Prostate gland (tissue), 2 donors: Measurements from ENCODE around the gene MATCAP1. TPM values are rescaled to one million over a fixed set of nuclear protein-coding genes. Genes with fewer than 3 reads are reported as not detected.
A peak's percentile ranks its signal among the peaks of the same experiment; 100 is the strongest.

Experiments
- DNase-seq: peaks from one replicate; pipeline ENCODE4 v3.0.0-alpha.2; 2019; ENCODE audit warnings: low spot score
- H3K27ac ChIP-seq, 2 donors: fragments of 200-600 bp; sonication (generic); 2 replicates each; pipeline ENCODE4 v1.5.1; 2017 to 2019
- H3K27me3 ChIP-seq: fragments of 200-600 bp; sonication (generic); replicated peaks from 2 replicates; pipeline ENCODE4 v1.5.1; 2019; ENCODE audit not compliant: insufficient read depth
- H3K36me3 ChIP-seq, 2 donors: fragments of 200-600 bp; sonication (generic); 1 replicate in 1 of 2; 2 replicates in 1 of 2; pipeline versions ENCODE4 v1.5.1 to v1.8.1; 2017 to 2019
- H3K4me1 ChIP-seq: fragments of 200-600 bp; sonication (generic); replicated peaks from 2 replicates; pipeline ENCODE4 v1.5.1; 2019
- H3K4me3 ChIP-seq, 2 donors: fragments of 200-600 bp; sonication (generic); 2 replicates each; pipeline ENCODE4 v1.5.1; 2017 to 2019
- H3K9me3 ChIP-seq: fragments of 200-600 bp; sonication (generic); 2 replicates; pipeline ENCODE4 v1.5.1; 2017
- POLR2A ChIP-seq: fragments of 450-650 bp; IDR thresholded peaks from one replicate; pipeline ENCODE4 v1.6.1; 2016; ENCODE audit warnings: antibody characterized with exemption, mild to moderate bottlenecking
- POLR2AphosphoS5 ChIP-seq: sonication (generic); formaldehyde crosslinking; IDR thresholded peaks from one replicate; pipeline ENCODE4 v1.6.1; 2017; ENCODE audit warnings: antibody characterized with exemption
- WGBS: methylation state at CpG from one replicate; pipeline ENCODE4 v1.1.5; 2018; 5-methylcytosine and 5-hydroxymethylcytosine counted together
- intact Hi-C: fragments of 100-400 bp; cut with DNase I; formaldehyde crosslinking; loops from one replicate; pipeline ENCODE4 v1.14.2; 2022
- total RNA-seq, 2 donors: library from RNA; depleted of rRNA; stranded (reverse); fragments of >200 nt; gene quantifications; one replicate each; pipeline ENCODE4 v1.1.0, GENCODE V29; 2016
- TF ChIP-seq, protein P1 (sequence below), 4 experiments: fragments of 200-600 bp in 2 of 4; fragments of 450-650 bp in 2 of 4; sonication (generic) in 2 of 4; IDR thresholded peaks; 1 replicate in 3 of 4; 2 replicates in 1 of 4; pipeline ENCODE4 v1.5.1; 2016 to 2019; ENCODE audit warnings: antibody characterized with exemption in 4 of 4, mild to moderate bottlenecking in 2 of 4, moderate library complexity in 2 of 4

MATCAP1 gene
- total RNA-seq, 2 donors from 2014 or later: 13.9 to 28.9 TPM

DNA sequence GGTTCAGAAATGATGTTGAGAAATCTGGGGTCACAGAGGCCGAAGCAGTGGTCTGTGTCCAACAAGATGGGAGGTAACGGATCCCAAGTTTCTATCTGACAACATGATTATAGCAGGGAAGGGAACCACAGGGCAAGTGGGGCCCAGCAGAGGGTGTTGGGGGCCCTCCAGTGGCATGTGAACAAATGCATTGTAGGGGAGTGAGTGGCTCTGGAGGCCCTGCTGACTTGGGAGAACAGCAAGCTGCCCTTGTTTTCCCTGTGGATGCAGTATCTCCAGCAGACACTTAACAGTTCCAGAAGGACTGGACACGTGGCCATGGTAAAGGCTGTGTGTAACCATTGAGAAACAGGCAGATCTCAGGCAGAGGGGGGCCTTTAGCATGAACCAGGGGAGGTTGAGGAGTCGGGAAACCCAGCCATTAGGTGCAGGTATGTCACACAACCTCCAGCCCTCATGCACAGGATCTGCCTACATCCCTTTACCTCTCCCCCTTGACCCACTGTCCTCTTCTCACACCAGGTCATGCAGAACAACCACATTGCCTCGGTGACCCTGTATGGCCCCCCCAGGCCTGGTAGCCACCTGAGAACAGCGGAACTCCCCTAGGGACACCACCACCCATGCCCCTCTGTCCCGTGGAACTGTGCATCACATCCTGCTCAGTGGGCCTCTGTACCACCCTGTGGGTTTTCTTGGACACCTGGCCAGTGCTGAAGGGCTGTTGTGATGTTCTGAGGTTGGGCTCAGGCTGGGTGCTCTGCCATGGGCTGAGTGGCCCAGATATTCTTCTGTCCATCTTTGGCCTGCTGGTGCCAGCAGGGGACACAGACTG, 37.0 kb downstream of the MATCAP1 start:
- Histone ChIP-seq H3K27ac (peak overlapping the region in 1 of 2 donors; percentile 21), H3K9me3 (no peaks in the 10 kb centered on the region), H3K4me1 (no peaks in the 10 kb centered on the region), H3K27me3 (no peaks in the 10 kb centered on the region), H3K36me3 (peaks cover 4 to 10% of the 10 kb centered on the region in 2 donors), H3K4me3 (no peak overlapping the region)
- no peak for DNase-seq
- TF ChIP-seq POLR2AphosphoS5 (no peak), POLR2A (no peak)
- TF ChIP-seq, protein P1, sequence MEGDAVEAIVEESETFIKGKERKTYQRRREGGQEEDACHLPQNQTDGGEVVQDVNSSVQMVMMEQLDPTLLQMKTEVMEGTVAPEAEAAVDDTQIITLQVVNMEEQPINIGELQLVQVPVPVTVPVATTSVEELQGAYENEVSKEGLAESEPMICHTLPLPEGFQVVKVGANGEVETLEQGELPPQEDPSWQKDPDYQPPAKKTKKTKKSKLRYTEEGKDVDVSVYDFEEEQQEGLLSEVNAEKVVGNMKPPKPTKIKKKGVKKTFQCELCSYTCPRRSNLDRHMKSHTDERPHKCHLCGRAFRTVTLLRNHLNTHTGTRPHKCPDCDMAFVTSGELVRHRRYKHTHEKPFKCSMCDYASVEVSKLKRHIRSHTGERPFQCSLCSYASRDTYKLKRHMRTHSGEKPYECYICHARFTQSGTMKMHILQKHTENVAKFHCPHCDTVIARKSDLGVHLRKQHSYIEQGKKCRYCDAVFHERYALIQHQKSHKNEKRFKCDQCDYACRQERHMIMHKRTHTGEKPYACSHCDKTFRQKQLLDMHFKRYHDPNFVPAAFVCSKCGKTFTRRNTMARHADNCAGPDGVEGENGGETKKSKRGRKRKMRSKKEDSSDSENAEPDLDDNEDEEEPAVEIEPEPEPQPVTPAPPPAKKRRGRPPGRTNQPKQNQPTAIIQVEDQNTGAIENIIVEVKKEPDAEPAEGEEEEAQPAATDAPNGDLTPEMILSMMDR (IDR thresholded peaks at IDR 0.05): no peak
- WGBS: 81% methylated on average over 7 of the region's 7 CpGs
- intact Hi-C loops: loop anchor here (5.0 kb wide), 1 partner anchor 34 kb away; no protein-coding TSS in a partner anchor

DNA sequence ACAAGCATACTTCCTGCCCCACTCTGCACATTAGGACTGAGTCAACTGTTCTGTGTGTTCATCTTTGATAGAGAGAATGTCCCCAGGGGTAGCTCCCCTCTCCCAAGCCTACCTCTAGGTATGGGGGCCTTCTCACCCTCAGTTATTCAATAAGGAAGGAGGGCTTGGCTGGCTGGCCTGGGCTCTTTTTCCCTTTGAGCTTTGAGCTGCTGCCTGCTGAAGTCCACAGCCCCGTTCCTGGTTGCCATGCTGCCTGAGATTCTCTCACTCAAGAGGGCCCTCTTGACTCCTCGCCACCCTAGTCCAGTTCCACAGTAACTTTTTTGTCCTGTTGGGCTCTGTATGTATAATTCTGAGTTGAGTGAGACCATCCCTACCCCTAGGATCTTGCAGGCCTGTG, 38.0 kb downstream of the MATCAP1 start:
- 86% methylated on average over 2 of the region's 2 CpGs for WGBS
- intact Hi-C loops: loop anchor here (5.0 kb wide), 1 partner anchor 33 kb away; no protein-coding TSS in a partner anchor
- Histone ChIP-seq H3K4me1 (no peaks in the 10 kb centered on the region), H3K36me3 (peaks cover 13 to 17% of the 10 kb centered on the region in 2 donors), H3K9me3 (no peaks in the 10 kb centered on the region), H3K27me3 (no peaks in the 10 kb centered on the region), H3K4me3 (no peak overlapping the region), H3K27ac (no peak overlapping the region)
- DNase-seq: no peak
- no peak for TF ChIP-seq POLR2A
- TF ChIP-seq, protein P1 (IDR thresholded peaks at IDR 0.05): no peak
- TF ChIP-seq POLR2AphosphoS5: no peak

DNA sequence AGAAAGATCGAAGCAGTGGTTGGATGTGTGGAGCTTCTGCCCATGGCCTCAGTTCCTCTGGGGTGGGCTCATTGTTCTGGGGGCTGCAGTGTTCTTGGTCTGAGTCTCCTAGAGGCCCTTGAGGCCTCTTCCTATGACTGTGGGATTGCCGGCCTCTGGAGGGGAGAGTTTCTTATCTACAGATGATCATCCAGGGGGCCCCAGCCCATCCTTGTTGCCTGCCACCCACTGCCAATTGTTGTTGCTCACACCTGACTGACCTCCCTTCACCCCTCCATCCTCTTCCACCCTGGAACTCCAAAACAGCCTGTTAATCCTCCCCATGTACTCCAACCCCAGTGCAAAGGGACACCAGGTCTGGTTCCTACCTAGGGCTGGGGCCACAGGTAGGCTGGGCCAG, 38.8 kb downstream of the MATCAP1 start:
- intact Hi-C loops: loop anchor here (5.0 kb wide), 1 partner anchor 33 kb away; no protein-coding TSS in a partner anchor
- Histone ChIP-seq H3K4me3 (no peak overlapping the region), H3K4me1 (no peaks in the 10 kb centered on the region), H3K9me3 (no peaks in the 10 kb centered on the region), H3K36me3 (peaks cover 13 to 17% of the 10 kb centered on the region in 2 donors), H3K27me3 (no peaks in the 10 kb centered on the region), H3K27ac (no peak overlapping the region)
- TF ChIP-seq, protein P1 (IDR thresholded peaks at IDR 0.05): no peak
- TF ChIP-seq POLR2A (no peak), POLR2AphosphoS5 (no peak)
- no peak for DNase-seq
- WGBS: 95% methylated on average over 2 of the region's 2 CpGs

DNA sequence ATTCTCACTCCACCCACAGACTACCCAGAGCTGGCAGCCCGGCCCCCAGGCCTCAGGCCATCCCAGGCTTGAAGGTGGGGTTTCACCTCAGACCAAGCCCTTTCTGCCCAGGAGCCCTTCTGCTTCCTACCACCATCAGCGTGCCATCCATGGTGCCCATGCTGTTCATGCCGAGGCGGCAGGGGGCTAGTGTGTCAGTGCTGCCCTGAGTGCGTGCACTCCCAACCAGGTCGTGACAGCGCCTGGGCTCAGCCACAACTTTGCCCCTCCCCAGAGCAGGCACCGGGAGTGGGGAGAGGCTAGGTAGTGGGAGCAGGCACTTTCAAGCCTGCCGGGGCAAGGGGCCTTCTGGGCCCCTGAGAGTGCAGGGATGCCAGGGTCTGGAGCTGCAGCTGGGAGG, 41.4 kb downstream of the MATCAP1 start:
- Histone ChIP-seq H3K27ac (no peak overlapping the region), H3K27me3 (no peaks in the 10 kb centered on the region), H3K36me3 (peaks cover 13 to 17% of the 10 kb centered on the region in 2 donors), H3K4me1 (no peaks in the 10 kb centered on the region), H3K9me3 (no peaks in the 10 kb centered on the region), H3K4me3 (no peak overlapping the region)
- intact Hi-C loops: no loop called here
- WGBS: 87% methylated on average over 9 of the region's 9 CpGs
- no peak for DNase-seq
- TF ChIP-seq POLR2A (no peak), POLR2AphosphoS5 (no peak)

DNA sequence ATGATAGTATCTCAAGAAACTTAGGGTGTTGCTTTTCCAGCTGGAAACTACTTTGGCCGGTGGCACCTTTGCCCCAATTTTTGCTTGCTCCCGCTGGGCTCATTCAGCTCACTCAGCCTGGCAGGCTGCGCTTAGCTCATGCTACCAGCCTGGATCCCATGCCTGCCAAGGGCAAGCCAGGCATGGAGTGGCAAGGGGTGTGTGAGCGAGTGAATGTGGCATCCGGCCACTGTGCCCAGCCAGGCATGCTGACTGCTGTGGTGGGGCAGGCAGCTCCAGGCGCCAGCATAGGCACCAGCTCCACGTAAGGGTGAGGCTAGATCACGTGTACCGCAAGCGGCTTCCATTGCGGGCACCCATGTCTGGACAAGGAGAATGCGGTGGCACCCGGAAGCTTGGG, 42.4 kb downstream of the MATCAP1 start:
- Histone ChIP-seq H3K4me3 (no peak overlapping the region), H3K9me3 (no peaks in the 10 kb centered on the region), H3K4me1 (no peaks in the 10 kb centered on the region), H3K27me3 (no peaks in the 10 kb centered on the region), H3K27ac (no peak overlapping the region), H3K36me3 (peaks cover 13 to 17% of the 10 kb centered on the region in 2 donors)
- intact Hi-C loops: no loop called here
- 96% methylated on average over 13 of the region's 13 CpGs for WGBS
- no peak for DNase-seq
- TF ChIP-seq POLR2A (no peak), POLR2AphosphoS5 (no peak)
- TF ChIP-seq, protein P1 (IDR thresholded peaks at IDR 0.05): no peak
